ENCODE results near the gene PHF21A. TPM values are rescaled to one million over a fixed set of nuclear protein-coding genes. Genes with fewer than 3 reads are reported as not detected.
"Not testable (repeated sequence)": the region's sequence is repeated elsewhere in the genome, so short reads cannot be mapped to it uniquely, and the experiment has no call there.

PHF21A gene
- total RNA-seq, 2 donors from 2014 or later: 69.2 to 70.2 TPM

- DNase-seq (no peak), ATAC-seq (replicated peaks in 1 of 2) (no peak)
- H3K4me1 Mint-ChIP-seq (ENCODE audit: low read depth): no peaks in the 10 kb centered on the region
- no peaks in the 10 kb centered on the region for H3K27me3 Mint-ChIP-seq (ENCODE audit: low read depth)
- no peak overlapping the region for H3K27ac Mint-ChIP-seq
- peaks cover 0 to 3% of the 10 kb centered on the region in 2 donors for H3K36me3 Mint-ChIP-seq (ENCODE audit: insufficient read depth in 2 of 2)
- H3K9me3 Mint-ChIP-seq: no peaks in the 10 kb centered on the region
- H3K4me3 Mint-ChIP-seq: no peak overlapping the region
These were observed 213.3 kb downstream of the PHF21A start for GRCh38 chr11:45907911-45908370.

GRCh38 chr11:45906965-45907611 lies 214.2 kb downstream of the PHF21A start, which contains the start of gene FREY1:
Gene FREY1, minus strand, starts transcription at chr11:45907271. Its CDS starts 26 bp downstream, at chr11:45907245.
- Mint-ChIP-seq H3K9me3 (no peaks in the 10 kb centered on the region), H3K36me3 (ENCODE audit: insufficient read depth in 2 of 2) (peaks cover 0 to 3% of the 10 kb centered on the region in 2 donors), H3K27me3 (ENCODE audit: low read depth) (no peaks in the 10 kb centered on the region), H3K4me3 (no peak within 1 kb of the TSS), H3K27ac (no peak within 1 kb of the TSS), H3K4me1 (ENCODE audit: low read depth) (no peaks in the 10 kb centered on the region)
- ATAC-seq (replicated peaks in 1 of 2) (no peak), DNase-seq (no peak)

GRCh38 chr11:45906096-45906682 lies 215.1 kb downstream of the PHF21A start:
- no peaks in the 10 kb centered on the region for H3K27me3 Mint-ChIP-seq (ENCODE audit: low read depth)
- no peak for ATAC-seq (replicated peaks in 1 of 2)

GRCh38 chr11:45905576-45905975 lies 215.7 kb downstream of the PHF21A start:
- not testable (repeated sequence) for H3K4me1 Mint-ChIP-seq (ENCODE audit: low read depth); DNase-seq; H3K27ac Mint-ChIP-seq; H3K36me3 Mint-ChIP-seq (ENCODE audit: insufficient read depth in 2 of 2); H3K9me3 Mint-ChIP-seq; H3K4me3 Mint-ChIP-seq; ATAC-seq (replicated peaks in 1 of 2); H3K27me3 Mint-ChIP-seq (ENCODE audit: low read depth)

More at GRCh38 chr11:45906096-45906682, 215.1 kb downstream of the PHF21A start:
- Mint-ChIP-seq H3K27ac (no peak overlapping the region), H3K9me3 (no peaks in the 10 kb centered on the region), H3K4me3 (no peak overlapping the region), H3K4me1 (ENCODE audit: low read depth) (no peaks in the 10 kb centered on the region), H3K36me3 (ENCODE audit: insufficient read depth in 2 of 2) (peaks cover 0 to 1% of the 10 kb centered on the region in 2 donors)
- no peak for DNase-seq

GRCh38 chr11:45905095-45905494 lies 216.2 kb downstream of the PHF21A start:
- H3K4me1 Mint-ChIP-seq (ENCODE audit: low read depth): no peaks in the 10 kb centered on the region
- no peak overlapping the region for H3K4me3 Mint-ChIP-seq
- peaks cover 10% of the 10 kb centered on the region for H3K27me3 Mint-ChIP-seq (ENCODE audit: low read depth)
- no peaks in the 10 kb centered on the region for H3K9me3 Mint-ChIP-seq
- ATAC-seq (replicated peaks in 1 of 2) (no peak), DNase-seq (no peak)
- no peaks in the 10 kb centered on the region for H3K36me3 Mint-ChIP-seq (ENCODE audit: insufficient read depth in 2 of 2)
- H3K27ac Mint-ChIP-seq: no peak overlapping the region

- Mint-ChIP-seq H3K36me3 (ENCODE audit: insufficient read depth in 2 of 2) (no peaks in the 10 kb centered on the region), H3K4me1 (ENCODE audit: low read depth) (no peaks in the 10 kb centered on the region), H3K27me3 (ENCODE audit: low read depth) (peaks cover 10% of the 10 kb centered on the region), H3K9me3 (no peaks in the 10 kb centered on the region), H3K27ac (no peak overlapping the region), H3K4me3 (no peak overlapping the region)
- ATAC-seq (replicated peaks in 1 of 2) (no peak), DNase-seq (no peak)
These were observed 216.8 kb downstream of the PHF21A start for GRCh38 chr11:45904309-45904915.

- Mint-ChIP-seq H3K4me3 (no peak overlapping the region), H3K9me3 (no peaks in the 10 kb centered on the region), H3K4me1 (ENCODE audit: low read depth) (no peaks in the 10 kb centered on the region), H3K27me3 (ENCODE audit: low read depth) (peaks cover 16% of the 10 kb centered on the region), H3K27ac (no peak overlapping the region), H3K36me3 (ENCODE audit: insufficient read depth in 2 of 2) (no peaks in the 10 kb centered on the region)
- ATAC-seq (replicated peaks in 1 of 2): no peak
- DNase-seq: no peak
These were observed 218.5 kb downstream of the PHF21A start for GRCh38 chr11:45902452-45903380.

- Mint-ChIP-seq H3K4me3 (no peak overlapping the region), H3K4me1 (ENCODE audit: low read depth) (no peaks in the 10 kb centered on the region), H3K27ac (no peak overlapping the region), H3K27me3 (ENCODE audit: low read depth) (peaks cover 18% of the 10 kb centered on the region), H3K36me3 (ENCODE audit: insufficient read depth in 2 of 2) (no peaks in the 10 kb centered on the region), H3K9me3 (no peaks in the 10 kb centered on the region)
- DNase-seq (no peak), ATAC-seq (replicated peaks in 1 of 2) (no peak)
These were observed 219.6 kb downstream of the PHF21A start for GRCh38 chr11:45901626-45902025.

GRCh38 chr11:45900916-45901617 lies 220.2 kb downstream of the PHF21A start:
- no peaks in the 10 kb centered on the region for H3K9me3 Mint-ChIP-seq
- H3K4me3 Mint-ChIP-seq: peak overlapping the region; percentile 22 to 70
- no peak overlapping the region for H3K27ac Mint-ChIP-seq
- no peaks in the 10 kb centered on the region for H3K4me1 Mint-ChIP-seq (ENCODE audit: low read depth)
- ATAC-seq (replicated peaks in 1 of 2): no peak
- DNase-seq: no peak
- H3K36me3 Mint-ChIP-seq (ENCODE audit: insufficient read depth in 2 of 2): no peaks in the 10 kb centered on the region
- peaks cover 18% of the 10 kb centered on the region for H3K27me3 Mint-ChIP-seq (ENCODE audit: low read depth)

GRCh38 chr11:45900175-45900800 lies 221.0 kb downstream of the PHF21A start:
- not testable (repeated sequence) for H3K36me3 Mint-ChIP-seq (ENCODE audit: insufficient read depth in 2 of 2); H3K9me3 Mint-ChIP-seq; ATAC-seq (replicated peaks in 1 of 2); H3K27ac Mint-ChIP-seq; DNase-seq; H3K4me1 Mint-ChIP-seq (ENCODE audit: low read depth)
- Mint-ChIP-seq H3K4me3 (peak overlapping the region; percentile 58 to 70), H3K27me3 (ENCODE audit: low read depth) (peaks cover 18% of the 10 kb centered on the region)

GRCh38 chr11:45899448-45900174 lies 221.6 kb downstream of the PHF21A start:
- ATAC-seq (replicated peaks in 1 of 2) (peak; percentile 88 to 89), DNase-seq (peak; percentile 78 to 82)
- no peaks in the 10 kb centered on the region for H3K4me1 Mint-ChIP-seq (ENCODE audit: low read depth)
- H3K27me3 Mint-ChIP-seq (ENCODE audit: low read depth): peaks cover 25% of the 10 kb centered on the region
- H3K4me3 Mint-ChIP-seq: peak overlapping the region; percentile 73 to 81
- no peaks in the 10 kb centered on the region for H3K36me3 Mint-ChIP-seq (ENCODE audit: insufficient read depth in 2 of 2)
- no peaks in the 10 kb centered on the region for H3K9me3 Mint-ChIP-seq
- H3K27ac Mint-ChIP-seq: no peak overlapping the region
